Measurements from ENCODE around the gene SCN7A.
"Not testable (repeated sequence)": the region's sequence is repeated elsewhere in the genome, so short reads cannot be mapped to it uniquely, and the experiment has no call there.

Gene SCN7A

GRCh38 chr2:166451468-166451867, 42.6 kb downstream of the SCN7A start:
- DNase-seq: no peak

GRCh38 chr2:166449439-166449838, 44.6 kb downstream of the SCN7A start:
- DNase-seq: no peak

GRCh38 chr2:166448106-166448505, 45.9 kb downstream of the SCN7A start:
- no peak for DNase-seq

- DNase-seq: no peak
Observed at GRCh38 chr2:166444306-166444705, 49.7 kb downstream of the SCN7A start.

- no peak for DNase-seq
Observed at GRCh38 chr2:166440313-166440712, 53.7 kb downstream of the SCN7A start.

GRCh38 chr2:166439078-166439477, 55.0 kb downstream of the SCN7A start:
- DNase-seq: no peak

- no peak for DNase-seq
Observed at GRCh38 chr2:166436976-166437375, 57.1 kb downstream of the SCN7A start.

- DNase-seq: no peak
Observed at GRCh38 chr2:166436189-166436588, 57.9 kb downstream of the SCN7A start.

- DNase-seq: no peak
Observed at GRCh38 chr2:166434491-166434890, 59.6 kb downstream of the SCN7A start.

GRCh38 chr2:166433457-166433856, 60.6 kb downstream of the SCN7A start:
- DNase-seq: no peak

- no peak for DNase-seq
Observed at GRCh38 chr2:166432331-166432730, 61.7 kb downstream of the SCN7A start.

- no peak for DNase-seq
Observed at GRCh38 chr2:166424841-166425240, 69.2 kb downstream of the SCN7A start.

GRCh38 chr2:166419616-166419934, 74.5 kb downstream of the SCN7A start:
- no peak for DNase-seq

GRCh38 chr2:166418853-166419615, 75.0 kb downstream of the SCN7A start:
- no peak for DNase-seq

- DNase-seq: no peak
Observed at GRCh38 chr2:166417669-166418068, 76.4 kb downstream of the SCN7A start.

GRCh38 chr2:166413255-166413654, 80.8 kb downstream of the SCN7A start:
- no peak for DNase-seq

- no peak for DNase-seq
Observed at GRCh38 chr2:166411473-166412230, 82.4 kb downstream of the SCN7A start.

- DNase-seq: no peak
Observed at GRCh38 chr2:166410828-166411472, 83.1 kb downstream of the SCN7A start.

GRCh38 chr2:166407746-166408145, 86.3 kb downstream of the SCN7A start:
- DNase-seq: not testable (repeated sequence)

- no peak for DNase-seq
Observed at GRCh38 chr2:166406374-166406773, 87.7 kb downstream of the SCN7A start.

GRCh38 chr2:166405569-166405926, 88.5 kb downstream of the SCN7A start:
- no peak for DNase-seq

GRCh38 chr2:166404831-166405568, 89.0 kb downstream of the SCN7A start:
- no peak for DNase-seq

- DNase-seq: no peak
Observed at GRCh38 chr2:166394245-166394644, 99.8 kb downstream of the SCN7A start.
